C1 segment of cervical spinal cord (tissue), 14 donors: ENCODE measurements around the gene PSMB2.
A peak's percentile ranks its signal among the peaks of the same experiment; 100 is the strongest.
"Not testable (repeated sequence)": the region's sequence is repeated elsewhere in the genome, so short reads cannot be mapped to it uniquely, and the experiment has no call there.

Experiments used
- DNase-seq, 14 donors: peaks; one replicate each; lab custom pipeline; 2025; lab: John Stamatoyannopoulos, UW

PSMB2 gene

DNA sequence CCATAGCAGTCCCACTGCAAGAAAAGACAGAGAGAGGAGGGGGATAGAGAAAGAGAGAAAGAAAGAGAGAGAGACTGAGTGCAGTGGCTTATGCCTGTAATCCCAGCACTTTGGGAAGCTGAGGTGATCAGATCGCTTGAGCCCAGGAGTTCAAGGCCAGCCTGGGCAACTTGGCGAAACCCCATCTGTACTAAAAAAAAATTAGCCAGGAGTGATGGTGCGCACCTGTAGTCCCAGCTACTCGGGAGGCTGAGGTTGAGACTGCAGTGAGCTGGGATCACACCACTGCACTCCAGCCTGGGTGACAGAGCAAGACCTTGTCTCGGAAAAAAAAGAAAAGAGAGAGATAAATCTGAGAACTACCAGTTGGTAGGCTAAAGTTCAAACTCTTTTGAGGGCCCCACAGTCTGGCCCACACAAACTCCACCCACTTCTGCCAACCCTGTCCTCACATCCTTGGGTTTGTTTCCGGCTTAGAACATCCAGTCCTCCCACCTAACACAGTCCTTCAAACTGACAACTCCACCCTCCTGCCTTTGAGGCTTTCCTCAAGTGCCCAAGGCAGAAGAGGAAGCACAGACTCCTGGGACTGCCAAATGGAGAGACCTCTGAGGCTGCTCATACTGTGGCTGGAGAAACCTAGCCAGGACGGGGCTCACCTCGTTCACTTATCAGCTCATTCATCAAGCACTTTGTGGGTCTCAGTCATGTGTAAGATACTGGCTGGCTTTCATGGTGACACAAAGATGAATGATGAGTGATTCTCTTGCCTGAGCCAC lies 48.1 kb downstream of the PSMB2 start:
- no peak for DNase-seq

DNA sequence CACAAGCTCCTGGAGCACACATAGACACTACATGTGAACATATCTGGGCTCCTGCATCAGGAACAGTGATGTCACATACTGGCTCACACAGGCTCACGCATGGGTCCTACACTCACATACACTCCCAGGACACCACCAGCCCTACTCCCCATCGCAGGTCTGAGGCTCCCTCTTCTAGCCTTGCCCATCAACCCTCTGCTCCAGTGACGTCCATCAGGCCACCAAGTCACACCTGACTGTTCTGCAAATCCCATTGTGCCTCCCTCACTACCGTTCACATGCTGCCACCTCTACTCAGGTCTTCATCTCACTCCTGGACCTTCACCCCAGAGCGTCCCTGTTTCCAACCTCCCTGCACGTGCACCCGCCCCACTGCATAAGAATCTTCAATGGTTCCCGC lies 50.1 kb downstream of the PSMB2 start:
- no peak for DNase-seq

DNA sequence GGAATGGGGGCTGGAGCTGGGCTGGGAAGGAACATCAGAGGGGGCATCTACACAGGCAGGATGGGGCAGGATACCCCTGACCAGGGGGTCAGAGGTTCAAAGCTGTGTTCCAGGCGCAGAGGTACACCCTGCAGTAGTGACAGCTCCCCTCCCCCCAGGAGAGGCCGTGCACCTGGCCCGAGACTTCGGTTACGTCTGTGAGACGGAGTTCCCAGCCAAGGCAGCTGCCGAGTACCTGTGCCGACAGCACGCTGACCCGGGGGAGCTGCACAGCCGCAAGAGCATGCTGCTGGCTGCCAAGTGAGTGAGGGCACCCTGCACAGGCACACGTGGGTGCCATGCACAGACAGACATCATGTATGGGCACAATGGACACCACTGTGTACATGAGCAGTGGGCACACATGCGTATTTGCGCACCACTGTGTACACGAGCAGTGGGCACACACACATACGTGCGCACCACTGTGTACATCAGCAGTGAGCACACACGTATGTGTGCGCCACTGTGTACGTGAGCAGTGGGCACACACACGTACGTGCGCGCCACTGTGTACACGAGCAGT lies 50.8 kb downstream of the PSMB2 start:
- no peak for DNase-seq

DNA sequence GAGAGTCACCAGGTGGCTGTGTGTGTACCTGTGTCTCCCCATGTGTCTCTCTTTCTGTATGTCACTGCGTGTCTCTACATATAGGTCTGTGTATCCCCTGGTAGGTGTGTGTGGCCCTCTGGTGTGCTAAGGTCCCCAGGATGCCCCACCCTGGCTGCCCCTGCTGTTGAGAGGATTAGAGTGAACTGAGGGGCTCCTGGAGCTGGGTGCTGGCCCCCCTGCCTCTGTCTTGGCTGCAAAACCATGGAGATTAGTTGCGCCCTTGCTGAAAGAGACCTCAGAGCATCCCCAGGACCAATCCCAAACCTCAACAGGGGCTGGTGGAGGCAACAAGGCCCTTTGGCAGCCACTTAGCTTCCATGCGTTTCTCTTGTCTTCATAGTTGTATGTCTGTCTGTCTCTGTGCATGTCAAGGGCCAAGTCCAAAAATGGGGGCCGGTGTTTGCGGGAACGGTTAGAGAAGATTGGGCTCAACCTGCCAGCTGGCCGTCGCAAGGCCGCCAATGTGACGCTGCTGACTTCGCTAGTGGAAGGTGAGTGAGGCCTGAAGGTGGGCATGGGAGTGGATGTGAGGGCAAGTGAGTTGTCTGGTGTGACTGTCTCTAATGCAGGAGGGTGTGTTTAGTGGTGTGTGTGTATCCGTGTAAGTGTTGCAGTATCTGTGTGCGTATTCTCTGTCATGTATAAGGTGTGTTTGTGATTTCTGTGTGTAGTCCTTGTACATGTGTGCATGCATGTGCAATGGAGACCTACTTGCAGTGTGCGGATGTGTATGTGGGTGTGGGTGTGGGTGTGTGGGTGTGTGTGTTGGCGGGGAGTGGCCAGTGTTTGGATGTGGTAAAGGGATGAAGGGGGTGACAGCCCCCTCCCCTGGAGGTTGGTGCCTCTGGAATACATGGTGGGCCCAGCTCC lies 51.6 kb downstream of the PSMB2 start:
- no peak for DNase-seq

DNA sequence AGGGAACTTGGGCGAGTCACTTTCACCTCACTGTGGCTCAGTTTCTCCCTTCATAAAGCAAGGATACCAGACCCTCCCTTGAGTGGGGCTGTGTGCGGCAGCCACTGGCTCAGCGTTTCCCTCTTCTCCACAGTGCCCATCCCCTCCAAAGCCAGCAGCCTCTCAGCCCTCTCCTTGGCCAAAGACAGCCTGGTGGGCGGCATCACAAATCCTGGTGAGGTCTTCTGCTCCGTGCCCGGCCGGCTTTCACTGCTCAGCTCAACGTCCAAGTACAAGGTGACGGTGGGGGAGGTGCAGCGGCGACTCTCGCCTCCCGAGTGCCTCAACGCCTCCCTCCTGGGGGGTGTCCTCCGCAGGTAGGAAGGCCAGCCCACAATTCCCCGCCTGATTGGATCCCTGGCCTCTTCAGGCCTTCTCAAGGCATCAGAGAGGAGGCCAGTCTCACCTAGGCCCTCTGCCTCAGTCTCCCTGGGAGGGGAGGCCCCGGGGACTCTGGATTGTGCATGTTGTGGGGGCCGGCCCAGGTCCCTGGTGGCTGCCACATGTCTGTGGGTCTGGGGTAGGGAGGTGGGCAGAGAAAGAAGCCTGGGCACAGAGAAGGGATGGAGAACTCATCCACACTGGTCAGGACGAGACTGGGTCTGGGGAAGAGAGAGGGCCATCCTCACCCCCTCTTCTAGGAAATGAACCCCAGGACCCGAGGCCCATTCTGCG lies 53.0 kb downstream of the PSMB2 start:
- no peak for DNase-seq

DNA sequence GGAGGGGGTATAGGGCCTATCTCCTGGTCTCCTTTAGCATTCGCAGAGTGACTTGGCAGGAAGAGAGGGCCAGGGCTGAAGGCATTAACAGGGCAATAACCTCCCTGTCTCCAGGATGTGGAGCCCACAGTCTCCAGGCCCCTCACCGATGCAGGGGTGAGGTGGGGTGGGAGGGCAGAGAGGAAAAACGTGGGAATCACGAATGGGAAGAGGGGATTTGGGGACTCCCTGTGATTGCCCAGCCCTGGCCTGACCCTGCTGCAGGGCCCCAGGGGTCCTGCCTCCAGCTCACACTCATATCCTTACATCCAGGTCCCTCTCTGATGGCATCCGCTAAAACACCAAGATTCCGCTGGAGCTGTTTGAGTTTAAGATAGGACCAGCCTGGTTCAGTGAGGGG lies 53.6 kb downstream of the PSMB2 start:
- no peak for DNase-seq

DNA sequence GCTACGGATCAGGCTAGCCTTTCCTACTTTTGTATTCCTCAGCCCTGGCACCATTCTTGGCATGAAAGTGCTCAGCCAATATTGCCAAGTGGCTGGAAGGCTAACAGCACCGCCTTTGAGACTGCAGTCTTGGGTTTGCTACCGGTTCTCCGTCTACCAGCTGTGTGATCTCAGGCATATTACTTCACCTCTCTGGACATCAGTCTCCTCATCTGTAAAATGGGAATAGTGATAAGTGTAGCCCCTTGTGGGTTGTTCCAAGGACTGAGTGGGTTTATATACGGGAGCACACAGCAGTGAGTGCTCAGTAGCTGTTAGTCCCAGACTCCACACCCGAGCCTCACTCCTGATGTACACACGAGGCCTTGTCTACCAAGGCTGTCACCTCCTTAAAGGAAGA lies 54.5 kb downstream of the PSMB2 start:
- DNase-seq: no peak

DNA sequence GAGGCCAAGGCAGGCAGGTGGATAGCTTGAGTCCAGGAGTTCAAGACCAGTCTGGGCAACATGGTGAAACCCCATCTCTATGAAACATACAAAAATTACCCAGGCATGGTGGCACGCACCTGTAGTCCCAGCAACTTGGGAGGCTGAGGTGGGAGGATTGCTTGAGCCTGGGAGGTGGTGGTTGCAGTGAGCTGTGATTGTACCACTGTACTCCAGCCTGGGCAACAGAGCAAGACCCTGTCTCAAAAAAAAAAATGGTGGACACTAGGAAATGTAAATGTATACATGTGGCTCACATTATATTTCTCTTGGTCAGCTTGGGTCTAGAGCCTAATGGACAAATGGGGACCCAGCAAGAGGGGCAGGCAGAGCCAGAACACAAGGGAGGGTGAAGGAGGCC lies 55.5 kb downstream of the PSMB2 start:
- DNase-seq: not testable (repeated sequence)

DNA sequence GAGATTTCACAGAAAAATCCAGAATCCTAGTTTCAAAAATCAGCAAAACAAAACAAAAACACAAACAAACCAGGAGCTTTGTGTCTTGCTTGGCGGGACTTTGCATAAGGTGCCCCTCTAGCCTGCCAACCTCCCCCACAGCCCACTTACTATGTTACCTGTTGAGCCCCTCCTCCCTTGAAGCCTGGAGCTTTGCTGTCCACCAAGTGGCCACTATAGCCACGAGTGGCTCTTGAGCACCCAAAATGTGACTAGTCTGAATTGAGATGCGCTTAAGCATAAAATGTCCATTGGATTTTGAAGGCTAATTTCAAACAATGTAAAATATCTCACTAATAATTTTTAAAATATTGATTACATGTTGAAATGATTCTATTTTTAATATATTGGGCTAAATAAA lies 56.0 kb downstream of the PSMB2 start:
- no peak for DNase-seq

DNA sequence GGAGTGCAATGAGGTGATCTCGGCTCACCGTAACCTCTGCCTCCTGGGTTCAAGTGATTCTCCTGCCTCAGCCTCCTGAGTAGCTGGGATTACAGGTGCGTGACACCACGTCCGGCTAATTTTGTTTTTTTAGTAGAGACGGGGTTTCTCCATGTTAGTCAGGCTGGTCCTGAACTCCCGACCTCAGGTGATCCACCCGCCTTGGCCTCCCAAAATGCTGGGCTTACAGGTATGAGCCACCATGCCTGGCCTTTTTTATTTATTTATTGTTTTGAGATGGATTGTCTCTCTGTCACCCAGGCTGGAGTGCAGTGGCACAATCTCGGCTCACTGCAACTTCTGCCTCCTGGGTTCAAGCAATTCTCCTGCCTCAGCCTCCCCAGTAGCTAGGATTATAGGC lies 59.7 kb downstream of the PSMB2 start:
- not testable (repeated sequence) for DNase-seq

DNA sequence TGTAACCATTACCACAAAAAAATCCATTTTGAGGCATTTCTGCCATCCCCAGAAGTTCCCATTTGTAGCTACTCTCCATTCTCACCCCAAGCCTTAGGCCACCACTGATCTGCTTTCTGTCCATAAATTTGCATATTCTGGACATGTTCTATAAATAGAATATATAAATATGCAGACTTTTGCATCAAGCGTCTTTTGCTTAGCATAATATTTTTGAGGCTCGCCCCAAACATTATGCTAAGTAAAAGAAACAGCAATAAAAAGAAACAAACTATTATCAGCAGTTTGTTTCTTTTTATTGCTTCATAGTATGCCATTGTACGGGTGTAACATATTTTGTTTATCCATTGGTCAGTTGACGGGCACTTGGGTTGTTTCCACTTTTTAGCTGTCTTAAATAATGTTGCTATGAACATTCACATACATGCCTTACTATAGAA lies 60.4 kb downstream of the PSMB2 start:
- no peak for DNase-seq

DNA sequence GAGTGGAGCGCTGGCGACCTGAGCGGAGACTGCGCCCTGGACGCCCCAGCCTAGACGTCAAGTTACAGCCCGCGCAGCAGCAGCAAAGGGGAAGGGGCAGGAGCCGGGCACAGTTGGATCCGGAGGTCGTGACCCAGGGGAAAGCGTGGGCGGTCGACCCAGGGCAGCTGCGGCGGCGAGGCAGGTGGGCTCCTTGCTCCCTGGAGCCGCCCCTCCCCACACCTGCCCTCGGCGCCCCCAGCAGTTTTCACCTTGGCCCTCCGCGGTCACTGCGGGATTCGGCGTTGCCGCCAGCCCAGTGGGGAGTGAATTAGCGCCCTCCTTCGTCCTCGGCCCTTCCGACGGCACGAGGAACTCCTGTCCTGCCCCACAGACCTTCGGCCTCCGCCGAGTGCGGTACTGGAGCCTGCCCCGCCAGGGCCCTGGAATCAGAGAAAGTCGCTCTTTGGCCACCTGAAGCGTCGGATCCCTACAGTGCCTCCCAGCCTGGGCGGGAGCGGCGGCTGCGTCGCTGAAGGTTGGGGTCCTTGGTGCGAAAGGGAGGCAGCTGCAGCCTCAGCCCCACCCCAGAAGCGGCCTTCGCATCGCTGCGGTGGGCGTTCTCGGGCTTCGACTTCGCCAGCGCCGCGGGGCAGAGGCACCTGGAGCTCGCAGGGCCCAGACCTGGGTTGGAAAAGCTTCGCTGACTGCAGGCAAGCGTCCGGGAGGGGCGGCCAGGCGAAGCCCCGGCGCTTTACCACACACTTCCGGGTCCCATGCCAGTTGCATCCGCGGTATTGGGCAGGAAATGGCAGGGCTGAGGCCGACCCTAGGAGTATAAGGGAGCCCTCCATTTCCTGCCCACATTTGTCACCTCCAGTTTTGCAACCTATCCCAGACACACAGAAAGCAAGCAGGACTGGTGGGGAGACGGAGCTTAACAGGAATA lies 64.0 kb downstream of the PSMB2 start:
- DNase-seq: peak in 1 of 14 donors; percentile 24

DNA sequence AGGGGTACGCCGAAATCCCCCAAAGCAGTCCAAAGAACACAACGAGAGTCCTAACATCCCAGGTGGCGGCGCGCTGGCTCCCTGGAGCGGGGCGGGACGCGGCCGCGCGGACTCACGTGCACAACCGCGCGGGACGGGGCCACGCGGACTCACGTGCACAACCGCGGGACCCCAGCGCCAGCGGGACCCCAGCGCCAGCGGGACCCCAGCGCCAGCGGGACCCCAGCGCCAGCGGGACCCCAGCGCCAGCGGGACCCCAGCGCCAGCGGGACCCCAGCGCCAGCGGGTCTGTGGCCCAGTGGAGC lies 64.6 kb downstream of the PSMB2 start:
- not testable (repeated sequence) for DNase-seq

DNA sequence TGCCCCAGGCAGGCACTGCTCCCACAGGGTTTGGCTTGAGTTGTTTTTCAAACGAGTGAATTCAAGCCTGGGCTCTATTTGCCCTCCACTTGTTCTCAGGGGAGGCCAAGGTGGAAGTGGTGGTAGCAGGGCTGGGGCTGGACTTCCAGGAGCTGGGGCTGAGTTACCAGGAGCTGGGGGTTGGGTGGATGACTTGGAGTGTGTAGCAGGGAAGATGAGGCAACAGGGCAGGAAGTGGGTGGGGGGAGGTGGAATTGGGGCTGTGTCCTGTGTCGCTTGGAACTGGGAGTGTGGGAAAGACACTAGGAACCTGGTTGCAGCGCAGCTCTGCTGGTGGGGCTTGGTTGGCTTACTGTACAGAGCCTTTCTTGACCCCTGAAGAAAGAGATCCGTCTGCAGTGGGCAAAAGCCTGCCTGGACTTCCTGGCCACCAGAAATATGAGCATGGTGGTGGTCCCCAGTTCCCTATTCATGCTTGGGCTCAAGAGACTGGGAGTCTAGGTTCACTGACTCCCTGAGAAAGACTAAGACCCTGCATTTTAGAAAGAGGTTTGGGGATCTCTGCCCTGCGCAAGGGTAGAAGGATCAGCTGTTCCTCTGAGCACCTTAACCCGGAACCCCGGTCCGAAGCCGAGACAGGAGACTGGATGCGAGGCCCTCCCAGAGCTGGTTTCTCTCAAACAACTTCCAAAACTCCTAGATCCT lies 65.1 kb downstream of the PSMB2 start:
- no peak for DNase-seq

DNA sequence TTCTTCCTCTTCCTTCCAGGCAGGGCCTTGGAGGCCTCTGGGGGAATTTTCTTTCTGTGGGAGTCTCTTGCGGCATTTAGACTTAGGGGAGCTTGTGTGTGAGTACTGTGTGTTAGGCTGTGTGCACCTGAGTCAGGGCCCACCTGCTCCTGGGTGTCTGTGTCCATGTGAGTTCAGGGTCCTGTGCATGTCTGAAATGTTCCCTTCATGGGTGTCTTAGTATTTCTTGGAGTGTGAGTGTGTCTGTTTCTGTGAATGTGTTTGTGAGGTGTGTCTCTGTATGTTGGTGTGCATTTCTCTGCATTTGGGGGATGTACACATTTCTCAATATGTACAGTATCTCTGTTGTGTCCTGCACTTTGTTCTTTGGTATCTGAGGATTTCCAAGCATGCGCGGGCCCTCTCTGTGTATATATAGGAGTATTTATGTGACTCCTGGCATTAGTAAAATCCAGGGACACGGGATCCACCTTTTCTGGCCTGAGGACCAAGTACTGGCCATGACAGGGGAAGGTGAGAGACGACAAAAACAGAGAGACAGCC lies 65.8 kb downstream of the PSMB2 start:
- DNase-seq: no peak

DNA sequence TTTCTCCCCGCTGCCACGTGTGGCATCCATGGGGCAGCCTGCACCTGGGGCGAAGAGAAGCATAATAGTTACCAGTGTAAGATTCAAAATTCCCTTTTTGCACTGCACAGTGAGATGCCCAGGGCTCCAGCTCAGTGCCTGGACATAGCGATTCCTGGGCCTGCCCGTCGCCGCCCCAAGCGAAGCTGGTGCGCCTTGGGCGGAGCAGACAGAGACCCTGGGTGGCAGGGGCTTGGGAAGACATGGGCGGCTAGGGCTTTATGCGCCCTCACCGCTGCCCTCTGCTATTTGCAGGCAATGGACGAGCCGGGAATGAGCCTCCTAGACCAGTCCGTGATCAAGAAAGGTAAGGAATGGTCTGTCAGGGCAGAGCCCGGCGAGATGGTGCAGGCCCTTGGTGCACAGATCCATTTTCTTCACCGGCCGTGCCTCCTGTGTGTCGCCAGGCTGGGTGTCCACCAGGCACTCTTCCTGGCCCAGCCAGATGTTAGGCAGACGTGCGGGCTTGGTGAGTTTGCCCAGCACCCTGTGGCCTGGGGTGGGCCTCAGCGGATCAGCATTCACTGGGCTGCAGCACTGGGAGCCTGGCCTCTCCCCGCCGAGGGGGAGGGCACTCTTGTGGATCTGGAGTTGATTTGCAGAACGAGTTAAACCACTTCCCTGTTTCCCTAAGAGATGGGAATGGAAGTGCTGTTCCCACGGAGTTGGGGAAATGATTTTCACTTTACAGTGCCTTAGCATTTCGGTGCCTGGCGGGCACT lies 66.5 kb downstream of the PSMB2 start:
- DNase-seq: no peak

DNA sequence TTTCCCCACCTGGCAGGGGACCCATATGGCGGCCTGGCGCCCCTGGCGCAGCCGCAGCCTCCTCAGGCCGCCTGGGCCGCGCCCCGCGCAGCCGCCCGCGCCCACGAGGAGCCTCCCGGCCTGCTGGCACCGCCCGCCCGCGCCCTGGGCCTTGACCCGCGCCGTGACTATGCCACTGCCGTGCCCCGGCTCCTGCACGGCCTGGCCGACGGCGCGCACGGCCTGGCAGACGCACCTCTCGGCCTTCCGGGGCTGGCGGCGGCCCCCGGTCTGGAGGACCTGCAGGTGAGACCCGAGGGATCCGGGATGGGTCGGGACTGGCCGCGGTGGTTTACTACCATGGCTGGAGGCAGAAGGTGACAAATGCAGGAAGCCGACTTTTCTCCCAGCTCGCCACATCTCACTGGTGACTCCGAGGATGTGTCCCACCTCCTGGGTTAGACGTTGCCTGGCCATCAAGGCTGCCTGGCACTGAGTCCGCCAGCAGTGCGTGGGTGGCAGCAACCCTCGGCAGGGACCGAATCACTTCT lies 67.1 kb downstream of the PSMB2 start:
- no peak for DNase-seq

DNA sequence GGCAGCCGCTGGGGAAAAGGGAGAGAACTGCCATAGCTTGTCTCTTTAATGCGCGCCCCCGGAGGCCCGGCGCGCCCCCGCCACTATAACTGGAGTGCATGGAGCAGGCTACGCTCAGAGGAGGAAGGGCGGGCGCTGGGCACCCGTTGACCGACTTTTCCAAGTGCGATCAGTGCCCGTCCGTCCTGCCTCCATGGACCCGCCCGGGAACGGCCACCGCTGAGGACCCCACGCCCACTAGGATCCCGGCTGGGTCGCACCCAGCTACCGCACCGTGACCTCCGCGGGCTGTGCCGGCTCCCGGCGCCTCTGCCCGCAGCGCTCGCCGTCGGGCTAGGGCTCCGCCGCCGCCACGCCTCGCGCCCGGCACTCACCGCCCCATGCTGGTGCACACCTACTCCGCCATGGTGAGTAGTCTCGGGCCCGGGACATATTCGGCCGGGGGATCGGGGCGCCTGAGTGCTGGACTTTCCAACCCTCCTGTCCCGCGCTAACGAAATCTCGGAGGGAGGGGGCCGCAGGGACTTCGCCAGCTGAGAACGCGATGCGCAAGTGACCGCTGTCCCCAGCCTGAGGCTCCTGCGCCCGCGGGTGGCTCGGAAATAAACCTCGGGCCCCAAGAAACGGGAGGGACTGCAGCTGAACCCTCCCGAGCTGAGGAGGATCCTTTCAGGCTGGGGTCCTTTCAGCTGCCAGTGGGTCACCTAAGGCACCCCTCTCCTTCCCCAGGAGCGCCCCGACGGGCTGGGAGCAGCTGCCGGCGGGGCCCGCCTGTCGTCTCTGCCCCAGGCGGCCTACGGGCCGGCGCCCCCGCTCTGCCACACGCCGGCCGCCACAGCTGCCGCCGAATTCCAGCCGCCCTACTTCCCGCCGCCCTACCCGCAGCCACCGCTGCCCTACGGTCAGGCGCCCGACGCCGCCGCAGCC lies 67.9 kb downstream of the PSMB2 start, which contains the start of gene TFAP2E:
Gene TFAP2E, plus strand, starts transcription at position 117 of the 927 bp plus-strand sequence. Its CDS starts 264 bp downstream, at position 381.
- peak in 9 of 14 donors; percentile 9 to 53 (median 19) for DNase-seq
